IPS-NIHi11 (cell line): Measurements from ENCODE around the gene C5orf63.
"Not testable (repeated sequence)": the region's sequence is repeated elsewhere in the genome, so short reads cannot be mapped to it uniquely, and the experiment has no call there.

ENCODE experiments used
- DNase-seq: peaks from one replicate; pipeline ENCODE4 v3.0.0; 2012; ENCODE audit warnings: mixed read lengths, low spot score

C5orf63 gene

DNA sequence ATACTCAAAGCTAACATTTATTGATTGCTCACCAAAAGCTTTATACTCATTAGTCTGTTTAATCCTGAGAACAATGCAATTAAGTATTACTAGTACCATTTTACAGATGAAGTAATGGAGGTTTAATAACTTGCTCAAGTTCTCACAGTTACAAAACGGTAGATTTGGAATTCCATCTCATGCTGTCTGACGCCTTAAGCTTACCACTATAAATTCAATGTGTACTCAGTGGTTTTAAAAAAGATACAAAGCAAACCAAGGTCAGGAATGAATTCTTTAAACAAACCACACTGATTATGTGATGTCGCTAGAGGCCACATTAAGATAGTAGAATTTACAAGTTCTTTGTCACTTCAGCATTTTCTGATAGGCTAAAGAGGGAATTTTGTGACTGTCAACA, 1.2 kb upstream of the C5orf63 start:
- DNase-seq: no peak

DNA sequence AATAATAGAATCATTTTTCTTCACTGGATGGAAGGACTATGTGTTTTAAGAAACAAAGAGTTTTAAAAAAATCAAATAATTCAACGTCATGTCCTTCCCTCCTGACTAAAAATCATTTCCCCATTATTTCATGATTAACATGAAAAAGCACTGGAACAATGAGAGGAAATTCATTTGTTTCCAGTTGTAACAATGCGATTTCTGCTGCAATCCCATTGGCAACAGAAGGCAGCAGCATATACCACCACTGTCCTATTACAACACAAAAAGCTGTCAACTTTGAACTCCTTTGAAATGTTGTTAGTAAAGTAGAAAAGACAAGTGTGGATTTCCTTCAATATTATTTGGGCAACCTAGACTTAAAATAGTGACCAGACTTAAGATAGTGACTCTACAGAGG, 3.1 kb downstream of the C5orf63 start:
- no peak for DNase-seq

DNA sequence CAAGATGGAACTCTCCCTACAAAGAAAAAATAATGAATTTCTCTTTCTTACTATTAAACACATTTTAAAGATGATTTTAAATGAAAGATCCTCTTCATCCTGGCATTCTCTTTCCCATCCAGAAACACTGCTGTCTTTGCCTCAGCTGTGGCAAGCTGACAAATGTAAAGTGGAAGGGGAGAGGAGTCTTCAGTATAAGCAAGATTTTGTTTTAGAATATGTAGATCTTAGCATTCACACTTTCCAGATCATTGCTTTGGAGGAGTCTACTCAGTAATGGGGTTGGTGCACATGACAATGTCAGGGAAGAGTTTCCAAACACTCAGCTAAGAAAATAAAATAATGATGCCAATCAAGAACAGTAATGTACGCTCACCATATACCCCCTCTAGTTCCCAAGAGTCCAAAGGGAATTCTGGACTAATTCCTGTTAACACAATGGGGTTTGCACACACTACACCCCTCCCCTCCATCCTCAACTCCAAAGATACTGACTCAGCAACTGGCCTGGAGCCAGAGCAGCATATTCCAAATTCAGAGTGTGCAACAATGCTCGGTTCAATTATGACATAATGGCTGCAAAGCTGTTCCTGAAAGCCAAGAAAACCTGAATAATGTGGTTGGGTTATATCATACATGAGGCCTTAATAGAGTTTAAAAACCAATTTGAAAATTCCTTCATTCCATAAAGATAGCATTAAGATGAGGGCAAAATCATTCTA, 4.6 kb downstream of the C5orf63 start:
- no peak for DNase-seq

DNA sequence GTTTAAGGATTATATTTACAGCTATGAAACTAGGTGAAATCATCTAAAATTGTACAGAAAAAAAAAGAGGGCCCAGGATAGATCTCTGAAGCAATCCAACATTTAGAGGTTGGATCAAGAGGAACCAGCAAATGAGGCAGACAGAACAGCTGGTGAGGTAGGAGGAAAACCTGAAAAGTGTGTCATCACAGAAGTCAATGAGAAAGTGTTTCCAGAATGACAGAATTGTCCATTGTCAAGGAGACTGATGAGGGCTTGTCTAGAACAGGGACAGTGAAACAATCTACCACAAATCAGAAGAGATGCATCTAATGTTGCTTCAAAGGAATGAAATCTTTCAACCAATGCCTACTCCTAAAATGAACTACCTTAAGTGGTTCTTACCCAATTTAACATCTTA, 6.6 kb downstream of the C5orf63 start:
- DNase-seq: no peak

DNA sequence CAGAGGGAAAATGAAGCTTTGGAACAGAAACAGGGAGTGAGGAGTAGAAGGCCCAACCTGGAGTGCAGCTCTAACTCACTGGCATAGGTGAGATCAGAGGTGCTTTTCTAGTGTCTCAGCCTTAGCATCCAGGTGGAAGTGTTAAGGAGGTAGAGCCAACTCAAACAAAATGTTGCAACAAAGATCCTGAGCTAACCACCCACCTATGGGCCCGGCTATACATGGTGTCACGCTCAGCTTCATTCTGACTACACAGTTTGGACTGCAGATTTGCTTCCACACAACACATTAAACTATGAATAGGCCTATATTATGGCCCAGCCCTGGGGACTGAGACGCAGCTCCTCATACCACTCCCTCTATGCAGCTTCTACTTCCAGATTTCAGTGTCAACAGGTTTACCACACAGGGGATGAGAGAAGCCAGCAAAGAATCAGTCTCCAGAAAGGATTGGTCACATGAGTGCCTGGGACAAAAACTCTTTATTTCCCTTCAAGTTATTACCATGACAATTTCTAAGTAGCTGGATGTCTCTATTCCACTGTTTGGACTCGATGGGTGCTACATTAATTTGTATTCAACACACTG, 9.0 kb downstream of the C5orf63 start:
- no peak for DNase-seq

DNA sequence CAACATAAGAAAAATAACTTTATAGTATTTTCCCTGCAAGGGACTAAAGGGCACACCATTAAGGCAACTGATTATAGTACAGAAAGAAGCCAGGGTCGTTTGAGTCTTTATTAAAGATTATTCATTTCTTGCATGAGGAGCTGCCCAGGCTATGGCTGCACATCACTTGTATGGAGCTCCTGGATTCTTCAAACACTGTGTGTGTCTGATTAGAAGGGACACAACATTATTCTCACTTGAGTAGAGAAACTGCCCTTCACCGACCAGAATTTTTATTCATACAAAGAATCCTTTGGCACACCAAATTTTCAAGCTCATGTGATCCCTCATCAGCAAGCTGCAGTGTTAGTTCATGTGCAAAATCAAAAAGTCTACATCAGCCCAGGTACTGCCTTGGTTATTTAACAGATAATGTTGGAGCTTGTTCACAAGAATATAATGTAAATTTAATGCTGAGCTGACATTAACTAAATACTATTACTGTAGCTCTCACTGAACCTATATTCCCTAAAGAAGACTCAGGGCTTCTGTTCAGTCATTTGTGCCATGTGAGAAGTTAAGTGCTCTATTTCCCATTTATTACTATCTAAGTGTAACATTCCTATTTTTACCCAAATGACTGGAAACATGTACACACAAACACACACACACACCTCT, 9.9 kb downstream of the C5orf63 start:
- DNase-seq: no peak

DNA sequence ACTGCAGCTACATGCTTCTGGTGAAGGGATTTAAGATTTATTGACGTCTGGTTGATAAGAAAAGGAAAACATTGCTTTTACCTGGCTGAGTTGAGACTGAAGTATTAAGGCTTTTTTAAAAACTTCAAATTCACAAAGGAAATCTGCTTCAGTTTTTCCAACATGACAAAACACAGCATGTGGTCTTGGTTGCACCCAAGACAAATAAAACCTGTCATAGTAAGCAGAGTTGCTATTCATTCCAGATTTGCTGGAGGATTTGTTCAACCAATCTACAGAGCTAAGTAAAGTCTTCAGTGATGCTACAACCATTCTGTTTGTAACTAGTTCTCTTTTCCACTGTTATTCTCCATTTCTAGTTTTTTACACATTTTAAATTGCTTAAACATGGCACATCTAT, 11.3 kb downstream of the C5orf63 start:
- no peak for DNase-seq

DNA sequence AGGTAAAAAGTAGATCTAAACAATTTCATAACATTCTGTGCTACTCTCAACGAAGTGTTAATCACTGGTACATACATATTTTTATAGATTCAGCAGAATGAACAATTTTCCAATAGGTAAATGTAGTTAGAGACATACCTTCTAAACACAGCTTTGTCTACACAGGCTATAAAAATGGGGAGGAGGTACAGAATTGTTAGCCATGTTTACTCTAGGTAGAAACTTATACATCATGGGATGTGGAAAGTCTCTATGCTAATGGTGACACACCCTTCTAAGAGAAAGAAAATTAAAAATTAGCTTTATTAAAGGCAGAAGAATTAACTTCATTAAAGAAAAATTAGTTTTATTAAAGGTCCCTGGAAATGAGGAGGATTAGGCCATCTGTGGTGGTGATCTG, 11.8 kb downstream of the C5orf63 start:
- DNase-seq: no peak

DNA sequence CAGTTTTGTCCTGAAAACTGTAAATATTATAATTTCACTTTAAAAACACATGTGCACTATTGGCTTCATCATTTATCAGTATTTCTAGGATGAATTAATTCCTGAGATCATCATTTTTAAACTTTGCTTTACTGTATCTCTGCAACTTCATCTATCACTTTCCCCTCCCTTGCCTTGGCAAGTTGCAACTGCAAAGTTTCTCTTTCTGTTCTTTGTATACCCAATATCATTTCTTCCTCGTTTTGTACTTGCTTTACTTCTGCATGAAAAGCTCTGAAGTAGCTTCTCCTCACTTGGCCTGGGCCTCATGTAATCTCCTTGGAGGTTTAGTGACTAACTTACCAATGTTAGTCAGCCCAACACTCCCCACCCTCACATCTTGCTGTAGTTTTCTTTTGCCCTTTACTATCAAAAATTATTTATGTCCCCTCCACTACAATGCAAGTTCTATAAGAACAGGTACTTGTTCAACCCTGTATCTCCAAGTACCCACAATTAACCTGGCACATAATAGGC, 12.8 kb downstream of the C5orf63 start:
- DNase-seq: no peak

DNA sequence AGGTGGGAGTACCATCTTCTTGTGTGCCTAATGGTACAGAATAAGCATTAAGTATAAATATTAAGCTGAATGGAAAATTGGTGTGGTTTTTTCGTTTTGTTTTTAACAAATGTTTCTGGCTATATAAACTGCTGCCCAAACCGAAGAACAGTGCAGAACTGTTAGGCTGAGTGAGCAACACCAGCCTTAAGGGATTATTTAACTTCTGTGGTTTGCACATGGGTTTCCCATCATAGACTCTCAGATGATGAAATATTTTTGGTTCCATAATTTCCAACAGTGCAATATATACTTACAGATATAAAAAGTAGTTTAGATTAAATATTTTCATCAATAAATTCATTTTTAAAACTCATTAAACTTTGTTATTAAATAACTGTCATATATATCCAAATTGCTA, 16.4 kb downstream of the C5orf63 start:
- DNase-seq: no peak

DNA sequence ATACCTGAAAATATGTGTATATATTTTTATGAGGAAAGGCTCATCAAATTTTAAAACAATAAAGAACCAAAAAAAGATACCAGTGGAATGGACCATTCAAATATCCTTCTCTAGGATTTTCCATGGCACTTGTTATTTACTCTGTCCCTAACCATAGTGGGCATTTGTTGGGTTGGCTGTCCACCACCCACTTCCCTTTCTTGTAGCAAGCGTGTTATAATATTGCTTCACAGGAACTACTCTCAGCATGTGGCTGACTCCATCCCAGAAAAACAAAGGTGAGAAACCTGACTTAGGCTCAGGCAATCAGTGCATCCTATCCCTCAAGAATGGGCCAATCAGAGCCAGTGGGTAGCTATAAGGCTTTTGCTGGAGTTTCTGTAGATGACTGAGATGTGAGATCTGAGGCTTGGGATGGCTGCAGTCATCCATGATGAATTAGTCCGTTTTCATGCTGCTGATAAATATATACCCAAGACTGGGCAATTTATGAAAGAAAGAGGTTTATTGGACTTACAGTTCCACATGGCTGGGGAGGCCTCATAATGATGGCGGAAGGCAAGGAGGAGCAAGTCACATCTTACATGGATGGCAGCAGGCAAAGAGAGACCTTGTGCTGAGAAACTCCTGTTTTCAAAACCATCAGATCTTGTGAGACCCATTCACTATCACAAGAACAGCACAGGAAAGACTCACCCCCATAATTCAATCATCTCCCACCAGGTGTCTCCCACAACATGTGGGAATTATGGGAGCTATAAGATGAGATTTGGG, 17.2 kb downstream of the C5orf63 start:
- no peak for DNase-seq

DNA sequence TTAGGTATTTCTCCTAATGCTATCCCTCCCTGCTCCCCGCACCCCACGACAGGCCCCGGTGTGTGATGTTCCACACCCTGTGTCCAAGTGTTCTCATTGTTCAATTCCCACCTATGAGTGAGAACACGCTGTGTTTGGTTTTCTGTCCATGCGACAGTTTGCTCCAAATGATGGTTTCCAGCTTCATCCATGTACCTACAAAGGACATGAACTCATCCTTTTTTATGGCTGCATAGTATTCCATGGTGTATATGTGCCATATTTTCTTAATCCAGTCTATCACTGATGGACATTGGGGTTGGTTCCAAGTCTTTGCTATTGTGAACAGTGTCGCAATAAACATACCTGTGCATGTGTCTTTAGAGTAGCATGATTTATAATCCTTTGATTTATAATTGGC, 19.8 kb downstream of the C5orf63 start:
- not testable (repeated sequence) for DNase-seq

DNA sequence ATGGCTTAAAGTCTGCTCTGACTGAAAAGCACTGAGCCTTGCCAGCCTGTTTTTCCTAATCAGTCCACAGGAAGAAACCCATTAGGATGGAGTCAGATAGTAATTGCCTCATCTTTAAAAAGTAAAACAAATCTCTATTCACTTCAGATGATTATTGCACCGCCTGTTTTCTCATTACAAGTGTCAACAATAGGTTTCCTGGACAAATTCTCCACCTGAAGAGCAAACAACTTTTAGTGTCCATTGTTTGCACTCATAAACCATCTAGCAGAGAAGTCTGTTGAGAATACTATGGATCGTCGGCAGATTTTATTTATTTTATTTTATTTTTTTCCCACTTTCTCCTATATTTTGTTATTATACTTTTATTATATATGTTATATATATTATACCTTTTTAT, 20.3 kb downstream of the C5orf63 start:
- DNase-seq: no peak

DNA sequence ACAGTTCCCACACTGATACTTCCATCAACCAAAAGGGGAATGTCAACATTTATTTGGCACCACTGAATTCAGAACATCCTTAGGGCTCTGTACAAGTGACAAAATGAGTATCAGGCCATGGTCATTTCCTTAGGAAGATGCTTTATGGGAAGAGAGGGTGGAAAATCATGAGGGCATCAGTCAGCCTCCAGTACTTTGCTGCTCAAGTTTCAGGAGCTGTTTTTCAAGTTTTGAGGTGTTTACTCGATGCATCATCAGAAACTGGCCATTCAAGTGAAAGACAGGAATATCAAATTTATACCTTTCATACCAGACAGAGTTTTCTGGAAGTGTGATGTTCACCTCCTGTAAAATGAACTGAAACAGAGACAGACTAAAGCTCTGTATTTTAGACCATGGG, 21.7 kb downstream of the C5orf63 start:
- no peak for DNase-seq

DNA sequence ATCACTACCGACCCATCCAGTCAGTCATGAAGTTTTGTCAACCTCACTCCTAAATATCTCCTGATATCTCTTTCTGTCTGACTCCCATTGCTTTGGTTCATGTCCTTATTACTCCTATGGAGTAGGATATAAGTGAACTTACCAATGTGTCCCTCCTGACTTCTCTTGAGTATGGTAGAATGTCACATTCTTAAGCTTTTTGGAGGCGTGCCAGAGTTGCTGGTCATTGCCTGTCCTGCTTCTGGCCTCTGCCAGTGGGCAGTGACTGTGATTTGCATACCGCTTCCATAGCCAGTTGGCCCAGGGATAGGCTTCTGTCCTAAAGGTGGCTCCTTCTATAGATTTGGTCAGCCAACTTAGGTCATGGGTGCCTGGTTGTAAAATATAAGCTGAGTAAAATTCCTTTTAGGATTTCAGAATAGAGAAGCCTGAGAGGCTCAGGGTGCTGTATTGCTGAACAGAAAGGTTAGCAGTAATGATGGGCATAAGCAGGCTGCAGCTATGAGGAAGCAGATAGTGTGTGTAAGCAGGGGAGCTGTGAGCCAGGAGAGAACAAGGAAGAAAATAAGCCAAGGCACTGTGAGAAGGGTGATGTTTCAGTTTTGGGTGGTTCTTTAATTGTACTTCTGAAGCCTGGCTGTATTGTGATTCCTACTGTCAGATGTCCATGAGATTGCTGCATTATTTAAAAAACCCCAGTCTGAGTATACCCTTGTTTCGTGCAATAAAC, 26.8 kb downstream of the C5orf63 start:
- no peak for DNase-seq

DNA sequence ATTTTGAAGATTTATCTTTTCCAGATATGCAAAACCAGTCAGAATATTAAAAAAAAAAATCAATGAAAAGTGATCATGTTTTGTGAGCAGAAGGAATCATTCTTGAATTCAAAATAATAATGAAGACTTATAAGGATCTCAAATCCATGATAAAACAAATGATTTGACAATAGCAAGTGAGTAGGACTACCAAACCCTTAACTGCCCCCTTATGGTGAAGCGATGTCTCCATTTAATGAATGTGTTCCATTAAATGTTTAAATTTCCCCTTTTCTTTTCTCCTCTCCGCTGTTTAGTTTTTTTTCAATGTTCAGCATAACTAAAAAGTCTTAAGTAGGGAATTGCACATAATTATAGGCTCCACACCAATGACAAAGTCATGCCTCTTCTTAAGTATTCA, 30.7 kb downstream of the C5orf63 start:
- DNase-seq: no peak

DNA sequence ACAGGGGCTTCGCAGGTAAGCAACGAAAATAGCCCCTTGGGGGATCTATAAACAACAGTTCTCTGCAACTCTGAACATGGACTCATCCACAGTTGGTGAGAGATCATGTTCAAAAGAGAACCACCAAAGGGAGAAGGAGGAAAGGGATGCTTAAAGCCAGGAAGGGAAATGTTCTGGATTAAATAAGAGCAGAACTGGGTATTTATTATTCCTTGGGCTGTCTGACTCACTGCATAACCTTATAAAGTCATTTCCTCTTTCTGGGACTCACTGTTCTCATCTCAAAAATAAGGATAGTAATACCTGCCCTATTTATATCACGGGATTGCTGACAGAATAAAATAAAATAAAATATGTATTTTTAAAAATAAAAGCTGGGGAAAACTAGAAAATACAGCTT, 31.7 kb downstream of the C5orf63 start:
- DNase-seq: no peak

DNA sequence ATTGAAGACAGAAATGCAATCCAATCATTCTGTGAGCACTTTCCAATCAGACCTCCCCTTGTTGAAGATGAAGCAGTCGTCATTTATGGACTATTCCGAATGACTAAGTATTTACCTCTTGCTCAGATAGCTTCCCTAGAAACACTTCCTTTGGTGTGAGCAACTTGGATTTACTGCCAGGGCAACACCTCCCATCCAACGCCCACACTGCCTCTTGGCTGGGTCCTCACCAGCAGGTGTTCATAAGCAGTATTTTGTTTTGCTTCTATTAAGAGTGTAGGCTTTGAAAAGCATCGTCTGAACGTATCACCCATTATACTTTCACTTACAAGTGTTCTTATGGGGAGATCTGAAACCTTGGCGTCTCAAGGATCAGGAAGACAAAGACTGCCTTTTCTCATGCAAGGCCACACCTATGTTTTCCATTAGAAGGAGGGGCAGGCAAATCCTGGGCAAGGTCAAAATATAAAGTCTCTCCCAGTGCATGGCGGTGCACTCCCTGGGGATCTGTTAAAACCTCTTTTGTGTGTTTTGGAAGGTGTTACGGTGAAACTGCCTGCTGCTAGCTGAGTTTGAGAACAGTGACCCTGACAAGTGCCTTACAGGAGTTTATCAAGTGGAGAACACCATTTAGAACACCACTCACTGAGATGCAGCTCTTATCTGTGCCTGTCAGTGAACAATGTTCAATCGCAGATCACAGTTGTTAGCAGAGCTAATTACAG, 32.3 kb downstream of the C5orf63 start:
- peak; percentile 26 for DNase-seq

DNA sequence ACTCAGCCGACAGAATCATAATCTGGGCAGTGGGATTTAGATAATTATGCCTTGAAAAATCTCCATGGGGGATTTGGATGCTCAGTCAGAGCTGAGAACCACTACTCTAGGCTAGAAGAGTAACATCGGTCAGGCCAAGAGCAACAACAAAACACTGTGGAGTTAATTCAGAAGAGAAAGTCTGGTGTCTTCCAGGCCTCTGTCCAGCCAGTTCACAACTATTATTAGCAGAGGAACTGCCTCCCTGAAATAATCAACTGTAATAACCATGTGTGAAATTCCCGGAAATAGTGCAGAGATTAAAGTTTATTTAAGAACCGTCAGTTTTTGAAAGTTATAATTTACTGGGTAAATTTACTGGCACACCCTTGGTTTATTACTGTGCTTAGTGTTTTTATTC, 34.8 kb downstream of the C5orf63 start:
- no peak for DNase-seq

DNA sequence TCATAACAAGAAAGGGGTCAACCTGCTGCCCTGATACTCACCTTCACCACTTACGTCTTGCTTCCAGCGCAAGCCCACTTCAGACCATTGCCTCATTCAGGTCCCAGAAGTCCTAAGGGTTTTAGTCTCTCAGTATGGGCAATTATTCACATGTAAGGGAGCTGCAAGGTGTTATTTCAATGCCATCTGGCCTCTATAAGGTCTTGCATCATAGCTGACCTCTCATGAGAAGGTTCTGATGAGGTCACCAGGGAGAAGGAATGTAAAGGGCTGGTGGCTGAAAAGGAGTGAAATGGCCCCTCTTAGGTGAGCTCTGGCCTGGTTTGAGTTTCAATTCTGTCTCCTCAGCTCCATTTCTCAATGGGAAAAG, 41.5 kb downstream of the C5orf63 start:
- no peak for DNase-seq

DNA sequence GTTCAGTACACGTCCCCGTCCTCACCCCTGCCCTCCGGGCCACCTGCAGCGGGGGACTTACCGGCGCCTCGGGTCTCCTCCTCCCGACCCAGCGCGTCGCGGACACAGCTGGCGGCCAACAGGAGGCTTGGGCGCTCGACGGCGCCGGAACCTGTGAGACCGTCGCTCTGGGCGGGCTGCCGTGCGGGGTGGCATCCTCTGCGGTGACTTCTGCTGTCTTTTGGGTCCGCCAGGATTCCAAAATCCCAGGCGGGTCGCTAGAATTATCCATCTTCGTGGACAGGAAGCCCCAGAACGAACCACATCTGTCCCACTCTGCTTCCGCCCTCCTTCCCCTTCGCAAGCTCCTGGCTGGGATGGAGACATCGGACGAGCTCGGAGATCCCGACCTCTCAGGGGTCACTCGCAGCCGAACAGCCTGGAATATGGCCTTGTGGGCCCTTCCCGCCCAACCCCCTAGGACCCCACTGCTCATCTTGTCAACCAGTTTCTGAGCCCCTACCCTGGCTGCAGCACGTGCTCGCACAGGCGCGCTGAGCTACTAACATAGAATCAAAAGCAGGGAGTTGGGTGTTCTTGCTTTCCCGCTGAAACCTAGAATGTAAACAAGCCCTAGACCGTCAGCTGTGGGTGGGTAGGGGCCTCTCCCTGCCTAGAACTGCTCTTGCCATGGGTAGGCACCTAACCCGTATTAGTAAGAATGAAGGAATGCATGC, 42.0 kb downstream of the C5orf63 start:
- peak; percentile 38 for DNase-seq
